Esophagus (tissue), 2 donors: Measurements from ENCODE around the gene RPUSD1. TPM values are rescaled to one million over a fixed set of nuclear protein-coding genes. Genes with fewer than 3 reads are reported as not detected.
"Not testable (repeated sequence)": the region's sequence is repeated elsewhere in the genome, so short reads cannot be mapped to it uniquely, and the experiment has no call there.

Experiments
- H3K27ac ChIP-seq, 2 donors: one replicate each; pipeline ENCODE4 v1.5.1; 2013; ENCODE audit warnings: low read depth in 2 of 2, mild to moderate bottlenecking in 2 of 2, inconsistent platforms in 1 of 2, low read length in 1 of 2, moderate library complexity in 1 of 2
- H3K27me3 ChIP-seq, 2 donors: one replicate each; pipeline ENCODE4 v1.6.1; 2013; ENCODE audit warnings: low read length in 2 of 2, control low read depth in 1 of 2, mild to moderate bottlenecking in 1 of 2; ENCODE audit not compliant: insufficient read depth in 2 of 2, control insufficient read depth in 1 of 2
- H3K36me3 ChIP-seq, 2 donors: one replicate each; pipeline ENCODE4 v1.6.1; 2013; ENCODE audit warnings: low read length in 1 of 2; ENCODE audit not compliant: control insufficient read depth in 2 of 2, insufficient read depth in 2 of 2
- H3K4me1 ChIP-seq, 2 donors: one replicate each; pipeline ENCODE4 v1.6.1; 2013; ENCODE audit warnings: low read length in 1 of 2; ENCODE audit not compliant: control insufficient read depth in 2 of 2, insufficient read depth in 2 of 2
- H3K4me3 ChIP-seq, 2 donors: one replicate each; pipeline ENCODE4 v1.5.1; 2013; ENCODE audit warnings: low read length in 2 of 2, mild to moderate bottlenecking in 2 of 2, low read depth in 1 of 2, moderate library complexity in 1 of 2
- H3K9me3 ChIP-seq, 2 donors: one replicate each; pipeline ENCODE4 v1.6.1; 2013; ENCODE audit warnings: mild to moderate bottlenecking in 2 of 2, low read depth in 1 of 2, low read length in 1 of 2, moderate library complexity in 1 of 2; ENCODE audit not compliant: control insufficient read depth in 2 of 2, insufficient read depth in 1 of 2
- WGBS, 2 donors: extraction: QIAGEN DNeasy Blood & Tissue Kit; methylation state at CpG; one replicate each; pipeline ENCODE4 v1.1.7; 2013; 5-methylcytosine and 5-hydroxymethylcytosine counted together
- polyA plus RNA-seq, 2 donors: library from polyadenylated mRNA; stranded (reverse); fragments of 200-250 nt; gene quantifications; one replicate each; pipeline ENCODE4 v1.2.3, GENCODE V29; 2013
- donor health status: healthy with polysubstance abuse.
- donor health status: Bipolar disorder and iron deficiency.

The RPUSD1 gene
- polyA plus RNA-seq, 2 donors, result 16.1 to 18.9 TPM

- WGBS, 2 donors, result 4 to 5% methylated on average over 14 of the region's 14 CpGs
- Histone ChIP-seq H3K4me1 (no peaks in the 10 kb centered on the region), H3K4me3 (no peak overlapping the region), H3K27ac (no peak overlapping the region), H3K36me3 (no peaks in the 10 kb centered on the region), H3K27me3 (no peaks in the 10 kb centered on the region), H3K9me3 (no peaks in the 10 kb centered on the region)
These were observed 42.4 kb downstream of the RPUSD1 start for GRCh38 chr16:745739-746138.

- Histone ChIP-seq H3K4me3 (no peak overlapping the region), H3K4me1 (peaks cover 0 to 10% of the 10 kb centered on the region in 2 donors), H3K9me3 (no peaks in the 10 kb centered on the region), H3K27ac (no peak overlapping the region), H3K27me3 (no peaks in the 10 kb centered on the region), H3K36me3 (no peaks in the 10 kb centered on the region)
- WGBS, 2 donors, result 77 to 80% methylated on average over 21 of the region's 21 CpGs
These were observed 44.2 kb downstream of the RPUSD1 start for GRCh38 chr16:743794-744500.

- H3K9me3 ChIP-seq, H3K4me3 ChIP-seq, H3K27me3 ChIP-seq, H3K4me1 ChIP-seq, H3K36me3 ChIP-seq, H3K27ac ChIP-seq: not testable (repeated sequence)
- 84 to 86% methylated on average over 14 of the region's 14 CpGs for WGBS, 2 donors
These were observed 45.3 kb downstream of the RPUSD1 start for GRCh38 chr16:742894-743293.

GRCh38 chr16:741986-742629, 46.1 kb downstream of the RPUSD1 start:
- Histone ChIP-seq H3K27me3 (no peaks in the 10 kb centered on the region), H3K9me3 (no peaks in the 10 kb centered on the region), H3K4me3 (no peak overlapping the region), H3K4me1 (peaks cover 0 to 10% of the 10 kb centered on the region in 2 donors), H3K27ac (no peak overlapping the region), H3K36me3 (peaks cover 0 to 10% of the 10 kb centered on the region in 2 donors)
- WGBS, 2 donors, result 86 to 87% methylated on average over 15 of the region's 15 CpGs

DNA sequence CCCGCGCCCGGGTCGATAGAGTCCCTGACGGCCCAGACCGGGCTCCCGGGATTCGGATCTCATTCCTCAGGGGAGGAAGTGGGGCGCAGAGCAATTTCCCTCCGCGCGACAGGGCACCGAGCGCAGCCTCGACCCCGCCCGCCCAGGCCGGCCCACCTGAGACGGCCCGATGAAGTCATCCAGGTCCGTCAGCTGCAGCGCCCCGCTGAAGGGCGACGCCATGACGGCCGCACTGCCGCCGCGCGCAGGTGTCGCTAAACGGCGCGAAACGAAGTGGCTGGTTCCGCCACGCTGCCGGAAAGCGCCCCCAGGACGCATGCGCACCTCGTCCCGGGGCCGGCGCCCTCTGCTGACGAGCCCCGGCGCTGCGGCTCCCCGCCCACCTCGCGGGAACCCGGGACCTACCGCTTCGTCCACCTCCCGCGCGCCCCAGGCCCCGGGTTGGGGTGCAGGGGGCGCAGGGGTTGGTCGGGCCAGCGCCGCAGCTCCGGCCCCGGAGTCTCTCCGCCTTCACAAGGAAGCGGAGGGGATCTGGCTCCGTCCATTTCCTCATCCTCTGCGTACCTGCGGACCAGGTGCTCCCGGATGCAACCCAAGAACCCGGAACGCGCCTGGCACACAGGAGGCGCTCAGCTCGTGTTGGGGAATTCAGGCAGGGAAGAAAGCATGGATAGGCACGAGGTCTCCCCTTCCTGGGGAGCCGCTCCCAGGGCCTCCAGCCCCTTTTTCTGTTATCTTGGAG, 47.2 kb downstream of the RPUSD1 start, which contains the start of gene CIAO3:
TSS of gene CIAO3 (minus strand) at position 234 of the 742 bp plus-strand sequence. CDS start at position 222, 12 bp downstream.
- 0 to 1% methylated on average over 77 to 79 of the region's 79 CpGs for WGBS, 2 donors
- Histone ChIP-seq H3K27me3 (no peaks in the 10 kb centered on the region), H3K4me3 (peak within 1 kb of the TSS; percentile 79 to 92), H3K4me1 (peaks cover 0 to 10% of the 10 kb centered on the region in 2 donors), H3K9me3 (no peaks in the 10 kb centered on the region), H3K27ac (peak within 1 kb of the TSS; percentile 45 to 72), H3K36me3 (peaks cover 0 to 21% of the 10 kb centered on the region in 2 donors)

DNA sequence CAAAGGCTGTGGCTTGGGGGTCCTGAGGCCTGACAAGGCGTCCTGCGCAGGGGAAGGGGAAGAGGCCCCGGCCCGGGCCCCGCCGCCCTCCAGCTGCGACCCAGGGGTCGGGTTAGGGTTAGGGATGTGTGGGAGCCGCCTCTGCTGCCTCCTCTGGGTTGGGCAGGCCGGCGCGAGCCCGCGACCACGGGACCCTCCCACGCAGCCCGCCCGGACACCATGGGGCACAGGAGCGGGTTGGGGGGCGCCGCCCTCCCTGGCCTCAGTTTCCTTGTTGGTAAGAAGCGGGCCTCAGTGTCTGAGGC, 47.8 kb downstream of the RPUSD1 start:
- Histone ChIP-seq H3K4me3 (peak overlapping the region; percentile 79 to 92), H3K9me3 (no peaks in the 10 kb centered on the region), H3K4me1 (peaks cover 0 to 10% of the 10 kb centered on the region in 2 donors), H3K27ac (peak overlapping the region; percentile 22 to 69), H3K27me3 (no peaks in the 10 kb centered on the region), H3K36me3 (peaks cover 0 to 25% of the 10 kb centered on the region in 2 donors)
- 0 to 1% methylated on average over 17 to 22 of the region's 22 CpGs for WGBS, 2 donors

DNA sequence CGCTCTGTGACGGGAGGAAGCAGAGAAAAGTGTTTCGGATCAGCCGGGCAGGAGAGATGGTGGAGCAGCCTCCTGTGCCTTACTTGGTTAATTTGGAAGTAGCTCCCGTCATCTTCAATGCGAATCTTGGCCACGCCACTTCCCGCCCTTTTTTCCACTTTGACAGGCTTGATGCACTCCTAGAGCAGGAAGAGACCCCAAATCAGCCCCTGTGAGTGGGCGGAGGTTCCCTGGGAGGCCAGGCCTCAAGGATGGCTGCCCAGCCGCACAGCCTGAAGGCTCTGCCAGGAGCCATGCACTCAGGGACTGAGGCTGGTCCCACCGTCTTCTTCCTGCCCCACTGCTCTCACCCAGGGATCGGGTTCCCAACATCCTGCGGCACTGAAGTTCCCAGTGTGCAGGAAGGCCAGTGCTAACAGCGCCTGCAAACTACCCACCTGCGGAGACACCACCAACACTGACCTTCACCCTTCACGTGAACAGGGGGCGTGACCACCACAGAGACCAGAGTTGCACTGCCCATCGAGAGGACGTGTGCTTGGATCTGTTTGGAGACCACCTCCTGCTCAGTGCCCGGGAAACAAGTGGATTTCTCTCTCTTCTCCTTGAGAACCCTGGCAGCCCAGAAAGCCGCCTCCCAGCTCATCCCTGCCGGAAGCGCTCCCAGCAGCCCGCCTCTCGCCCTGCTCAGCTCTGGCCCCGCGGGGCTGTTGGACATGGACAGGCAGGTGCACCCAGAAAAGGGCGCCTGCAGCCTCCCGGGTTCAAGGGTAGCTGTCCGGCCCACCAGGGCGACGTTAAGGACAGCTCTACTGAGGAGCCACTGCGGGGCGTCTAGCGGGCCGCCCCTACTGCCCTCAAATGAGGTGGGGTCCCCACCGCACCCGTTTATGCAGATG, 48.4 kb downstream of the RPUSD1 start:
- 40 to 42% methylated on average over 36 to 38 of the region's 38 CpGs for WGBS, 2 donors
- H3K27ac ChIP-seq, result no peak overlapping the region

GRCh38 chr16:736936-737481, 51.2 kb downstream of the RPUSD1 start:
- 95 to 97% methylated on average over 29 of the region's 29 CpGs for WGBS, 2 donors
- Histone ChIP-seq H3K27ac (no peak overlapping the region), H3K4me3 (no peak overlapping the region), H3K4me1 (peaks cover 0 to 10% of the 10 kb centered on the region in 2 donors), H3K36me3 (peaks cover 0 to 52% of the 10 kb centered on the region in 2 donors), H3K27me3 (no peaks in the 10 kb centered on the region), H3K9me3 (no peaks in the 10 kb centered on the region)

More for the DNA sequence above, 48.4 kb downstream of the RPUSD1 start:
- peaks cover 0 to 10% of the 10 kb centered on the region in 2 donors for H3K4me1 ChIP-seq
- H3K9me3 ChIP-seq, result no peaks in the 10 kb centered on the region
- peak overlapping the region; percentile 79 to 92 for H3K4me3 ChIP-seq
- H3K27me3 ChIP-seq, result no peaks in the 10 kb centered on the region
- H3K36me3 ChIP-seq, result peaks cover 0 to 31% of the 10 kb centered on the region in 2 donors
